ENCODE results near the gene HOXA4.

The HOXA4 gene

GRCh38 chr7:27099453-27100370 is 30.8 kb downstream of the HOXA4 start:
- H3K4me3 ChIP-seq (ENCODE audit: low read depth, low read length), result no peak overlapping the region
- DNase-seq (ENCODE audit: low read depth), result no peak

- no peak for DNase-seq (ENCODE audit: low read depth)
- peak overlapping the region; percentile 89 for H3K4me3 ChIP-seq (ENCODE audit: low read depth, low read length)
Observed at GRCh38 chr7:27098578-27099451, 31.7 kb downstream of the HOXA4 start.

GRCh38 chr7:27097686-27098577 is 32.6 kb downstream of the HOXA4 start:
- peak overlapping the region; percentile 89 for H3K4me3 ChIP-seq (ENCODE audit: low read depth, low read length)
- DNase-seq (ENCODE audit: low read depth), result no peak

GRCh38 chr7:27096768-27097514 is 33.6 kb downstream of the HOXA4 start:
- H3K4me3 ChIP-seq (ENCODE audit: low read depth, low read length), result peak overlapping the region; percentile 89
- no peak for DNase-seq (ENCODE audit: low read depth)

- DNase-seq (ENCODE audit: low read depth), result peak; percentile 75
- peak within 1 kb of the TSS; percentile 89 for H3K4me3 ChIP-seq (ENCODE audit: low read depth, low read length)
Observed at GRCh38 chr7:27095897-27096767, 34.4 kb downstream of the HOXA4 start, which contains the start of gene HOXA1. HOXA1 (minus strand) TSS chr7:27096000; CDS start chr7:27095912, 88 bp downstream.

GRCh38 chr7:27095050-27095896 is 35.3 kb downstream of the HOXA4 start:
- no peak for DNase-seq (ENCODE audit: low read depth)

GRCh38 chr7:27094304-27095049 is 36.1 kb downstream of the HOXA4 start:
- DNase-seq (ENCODE audit: low read depth), result no peak
- peak overlapping the region; percentile 89 for H3K4me3 ChIP-seq (ENCODE audit: low read depth, low read length)

More at GRCh38 chr7:27095050-27095896, 35.3 kb downstream of the HOXA4 start:
- peak overlapping the region; percentile 89 for H3K4me3 ChIP-seq (ENCODE audit: low read depth, low read length)

GRCh38 chr7:27093184-27093895 is 37.2 kb downstream of the HOXA4 start:
- no peak for DNase-seq (ENCODE audit: low read depth)
- H3K4me3 ChIP-seq (ENCODE audit: low read depth, low read length), result no peak overlapping the region

GRCh38 chr7:27092819-27093110 is 37.8 kb downstream of the HOXA4 start:
- H3K4me3 ChIP-seq (ENCODE audit: low read depth, low read length), result no peak overlapping the region
- DNase-seq (ENCODE audit: low read depth), result no peak

GRCh38 chr7:27091941-27092818 is 38.4 kb downstream of the HOXA4 start:
- DNase-seq (ENCODE audit: low read depth), result no peak
- no peak overlapping the region for H3K4me3 ChIP-seq (ENCODE audit: low read depth, low read length)

- no peak for DNase-seq (ENCODE audit: low read depth)
- no peak overlapping the region for H3K4me3 ChIP-seq (ENCODE audit: low read depth, low read length)
Observed at GRCh38 chr7:27091105-27091504, 39.5 kb downstream of the HOXA4 start.

- peak overlapping the region; percentile 13 for H3K4me3 ChIP-seq (ENCODE audit: low read depth, low read length)
- DNase-seq (ENCODE audit: low read depth), result no peak
Observed at GRCh38 chr7:27088002-27088922, 42.3 kb downstream of the HOXA4 start.

- no peak overlapping the region for H3K4me3 ChIP-seq (ENCODE audit: low read depth, low read length)
- DNase-seq (ENCODE audit: low read depth), result no peak
Observed at GRCh38 chr7:27083646-27084045, 46.9 kb downstream of the HOXA4 start.

- no peak overlapping the region for H3K4me3 ChIP-seq (ENCODE audit: low read depth, low read length)
- no peak for DNase-seq (ENCODE audit: low read depth)
Observed at GRCh38 chr7:27082171-27082570, 48.4 kb downstream of the HOXA4 start.
